Kidney epithelial cell (primary cell): ENCODE measurements around the gene JAKMIP3. TPM values are rescaled to one million over a fixed set of nuclear protein-coding genes. Genes with fewer than 3 reads are reported as not detected.

Experiments used
- DNase-seq: peaks from one replicate; pipeline ENCODE4 v3.0.0-alpha.2; 2010; ENCODE audit warnings: low read depth
- H3K27me3 ChIP-seq: 2 replicates; pipeline ENCODE4 v1.6.0; 2011; ENCODE audit warnings: low read length; ENCODE audit not compliant: control insufficient read depth, insufficient read depth
- H3K36me3 ChIP-seq: 2 replicates; pipeline ENCODE4 v1.5.1; 2011; ENCODE audit warnings: low read length; ENCODE audit not compliant: control insufficient read depth, insufficient read depth
- H3K4me3 ChIP-seq: 2 replicates; pipeline ENCODE4 v1.5.1; 2011; ENCODE audit warnings: low read depth, mild to moderate bottlenecking, control low read depth, low read length
- CTCF ChIP-seq: IDR thresholded peaks from 2 replicates; pipeline ENCODE4 v1.5.1; 2011; ENCODE audit warnings: mild to moderate bottlenecking, moderate library complexity, low read length, control low read depth, inconsistent platforms; ENCODE audit not compliant: insufficient read depth, poor library complexity, severe bottlenecking
- total RNA-seq: library from RNA; depleted of rRNA; stranded (reverse); fragments of >200 nt; gene quantifications from 2 replicates; pipeline ENCODE4 v1.2.3, GENCODE V29; 2015

The JAKMIP3 gene
- total RNA-seq, 1 donor from 2014 or later, result not detected

DNA sequence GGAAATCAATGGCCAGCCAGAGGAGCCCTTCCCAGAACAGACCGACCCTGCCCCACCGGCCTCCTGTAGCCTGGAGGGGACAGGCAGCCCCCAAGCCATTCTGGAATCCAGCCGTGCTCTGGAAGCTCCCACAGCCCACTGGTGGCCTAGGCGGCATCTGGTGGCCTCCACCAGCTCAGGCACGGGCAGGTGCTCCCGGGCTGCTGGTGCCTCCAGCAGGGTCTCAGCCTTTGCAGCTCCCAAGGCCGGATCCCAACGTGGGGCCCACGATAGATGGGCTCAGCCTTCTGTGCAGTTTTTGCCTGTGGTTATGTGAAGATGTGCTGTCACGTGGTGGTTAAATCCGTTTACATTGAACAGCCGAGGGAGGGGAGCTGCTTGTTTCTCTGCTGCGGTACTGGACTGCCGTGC, 44.4 kb downstream of the JAKMIP3 start:
- TF ChIP-seq CTCF, result no peak

DNA sequence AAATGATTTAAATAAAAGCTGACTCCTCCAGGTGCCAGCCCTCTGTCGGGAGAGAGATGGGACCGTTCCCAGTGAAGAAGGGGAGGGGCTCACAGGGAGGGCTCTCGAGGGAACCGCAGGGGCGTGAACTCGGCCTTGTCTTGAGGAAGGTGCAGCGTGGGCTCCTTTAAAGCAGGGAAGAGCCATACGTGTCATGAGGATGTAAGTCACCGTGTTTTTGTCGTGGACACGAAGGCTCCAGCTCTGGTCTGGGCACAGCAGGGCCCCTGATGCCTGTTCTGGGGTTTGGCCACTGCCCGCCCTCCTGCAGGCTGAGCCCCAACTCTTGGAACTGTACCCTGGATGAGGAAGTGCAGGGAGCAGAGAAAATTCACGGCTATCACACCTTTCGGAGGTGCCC, 45.0 kb downstream of the JAKMIP3 start:
- Histone ChIP-seq H3K27me3 (peaks cover 5% of the 10 kb centered on the region), H3K36me3 (no peaks in the 10 kb centered on the region), H3K4me3 (no peak overlapping the region)
- DNase-seq, result no peak
- no peak for TF ChIP-seq CTCF

More for the DNA sequence above, 44.4 kb downstream of the JAKMIP3 start:
- Histone ChIP-seq H3K27me3 (peaks cover 5% of the 10 kb centered on the region), H3K4me3 (no peak overlapping the region), H3K36me3 (no peaks in the 10 kb centered on the region)
- no peak for DNase-seq

GRCh38 chr10:132111121-132111731, 45.5 kb downstream of the JAKMIP3 start:
- H3K4me3 ChIP-seq, result no peak overlapping the region
- DNase-seq, result no peak
- H3K36me3 ChIP-seq, result no peaks in the 10 kb centered on the region
- TF ChIP-seq CTCF, result no peak
- H3K27me3 ChIP-seq, result peaks cover 5% of the 10 kb centered on the region

- Histone ChIP-seq H3K27me3 (peaks cover 5% of the 10 kb centered on the region), H3K36me3 (no peaks in the 10 kb centered on the region), H3K4me3 (no peak overlapping the region)
- DNase-seq, result no peak
- no peak for TF ChIP-seq CTCF
Observed at GRCh38 chr10:132111871-132112341, 46.2 kb downstream of the JAKMIP3 start.

GRCh38 chr10:132112611-132113010, 46.9 kb downstream of the JAKMIP3 start:
- peaks cover 3% of the 10 kb centered on the region for H3K27me3 ChIP-seq
- DNase-seq, result no peak
- TF ChIP-seq CTCF, result no peak
- H3K36me3 ChIP-seq, result no peaks in the 10 kb centered on the region
- H3K4me3 ChIP-seq, result no peak overlapping the region

DNA sequence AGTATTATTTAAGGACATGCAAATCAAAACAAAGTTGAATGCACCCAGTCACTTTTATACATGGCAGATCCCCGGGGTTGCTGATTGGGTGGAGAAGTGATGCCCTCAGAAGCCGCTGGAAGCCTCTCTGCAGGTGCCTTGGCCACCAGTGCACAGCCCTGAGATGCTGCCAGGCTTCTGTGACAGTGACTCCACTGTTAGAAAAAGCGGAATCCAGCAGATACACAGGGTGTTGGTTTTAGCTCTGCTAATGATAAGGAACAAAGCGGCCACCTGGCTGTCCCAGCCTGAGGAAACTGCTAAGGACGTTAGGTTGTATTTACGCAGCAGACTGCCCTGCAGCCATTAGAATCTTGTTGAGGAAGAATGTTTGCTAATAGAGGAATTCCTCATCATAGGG, 47.5 kb downstream of the JAKMIP3 start:
- no peak for TF ChIP-seq CTCF
- Histone ChIP-seq H3K4me3 (no peak overlapping the region), H3K27me3 (no peaks in the 10 kb centered on the region), H3K36me3 (no peaks in the 10 kb centered on the region)
- no peak for DNase-seq
